DLD1 (cell line): Measurements from ENCODE around the gene FBXL14.

Experiments
- in situ Hi-C: cut with HindIII; loops from 2 replicates; pipeline ENCODE4 v1.10.0; 2017; ENCODE audit warnings: low sequenced_read_pairs

FBXL14 gene

DNA sequence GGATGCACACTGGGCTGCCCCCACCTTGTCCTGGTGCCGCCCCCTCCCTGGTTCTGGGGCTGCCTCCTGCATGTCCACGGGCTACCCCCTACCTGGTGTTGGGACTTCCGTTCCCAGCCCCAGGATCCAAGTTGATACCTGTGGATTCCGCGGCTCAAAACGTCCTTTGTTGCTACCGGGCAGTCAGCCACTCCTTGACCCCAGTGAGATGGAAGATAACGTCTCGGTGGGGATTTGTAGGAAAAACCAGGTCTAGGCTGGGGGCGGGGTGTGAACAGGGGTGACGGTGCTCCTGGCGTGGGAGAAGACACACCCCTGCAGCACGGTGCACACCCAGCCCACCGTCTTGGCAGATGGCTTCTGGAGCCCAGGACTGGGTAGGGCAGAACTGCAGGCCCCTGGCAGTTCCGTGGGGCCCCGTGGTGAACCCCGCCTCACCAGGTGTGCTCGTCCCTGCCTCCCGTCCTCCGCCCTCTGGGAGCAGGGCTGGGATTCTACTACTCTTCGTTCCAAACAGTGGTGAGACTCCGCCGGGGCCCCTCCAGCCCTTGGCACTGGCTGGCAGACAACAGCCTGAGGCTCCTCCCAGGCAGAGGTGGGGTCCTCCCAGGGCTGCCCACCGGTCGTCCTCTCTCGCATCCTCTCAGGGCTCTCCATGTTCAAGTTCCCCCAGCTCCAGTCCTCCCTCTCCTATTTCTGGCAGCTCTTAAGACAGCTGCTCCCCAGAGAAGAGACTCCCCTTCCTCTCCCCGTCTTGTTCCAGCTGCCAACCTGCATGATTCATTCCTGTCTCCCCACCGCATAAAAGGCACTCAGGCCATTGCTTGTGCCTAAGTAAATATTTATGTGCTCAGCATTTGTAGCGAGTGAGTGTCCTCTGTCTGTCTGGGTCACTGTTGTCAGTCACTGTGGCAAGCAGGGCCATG is 75.5 kb downstream of the FBXL14 start:
- in situ Hi-C loops = no loop called here

DNA sequence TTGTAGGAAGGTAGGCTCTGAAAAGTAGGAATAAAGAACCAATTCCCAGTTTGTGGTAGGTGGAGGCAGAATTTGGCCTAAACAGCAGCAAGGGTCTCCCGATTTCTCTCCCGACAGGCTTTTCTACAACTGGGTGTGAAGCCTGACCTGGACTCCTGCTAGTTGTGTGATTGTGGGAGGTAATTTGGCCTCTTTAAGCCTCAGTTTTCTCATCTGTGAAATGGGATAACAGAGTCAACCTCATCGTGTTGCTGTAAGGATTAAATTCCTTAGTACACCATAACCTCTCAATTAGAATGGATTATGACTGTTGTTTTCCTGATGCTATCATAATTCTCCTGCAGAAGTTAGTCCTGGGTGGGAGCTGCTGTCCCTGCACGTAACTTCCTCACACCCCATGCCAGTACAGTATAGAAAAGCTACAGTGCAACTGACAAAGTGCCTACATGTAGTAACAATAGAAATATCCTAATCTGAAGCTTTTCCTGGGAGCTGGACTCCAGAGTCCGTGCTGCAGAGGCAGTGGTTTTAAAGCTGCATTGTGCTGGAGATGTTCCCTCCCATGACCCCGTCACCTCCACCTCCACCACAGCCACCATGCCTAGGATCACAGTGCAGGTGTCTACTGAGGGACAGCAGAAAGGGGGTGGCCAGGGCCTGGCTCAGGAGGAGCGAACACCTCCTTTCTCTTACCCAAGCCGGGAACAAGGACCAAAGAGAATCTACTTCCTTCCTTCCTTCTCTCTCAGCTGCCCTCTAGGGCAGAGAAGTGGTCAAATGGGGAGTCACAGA is 76.5 kb downstream of the FBXL14 start:
- in situ Hi-C loops = no loop called here

DNA sequence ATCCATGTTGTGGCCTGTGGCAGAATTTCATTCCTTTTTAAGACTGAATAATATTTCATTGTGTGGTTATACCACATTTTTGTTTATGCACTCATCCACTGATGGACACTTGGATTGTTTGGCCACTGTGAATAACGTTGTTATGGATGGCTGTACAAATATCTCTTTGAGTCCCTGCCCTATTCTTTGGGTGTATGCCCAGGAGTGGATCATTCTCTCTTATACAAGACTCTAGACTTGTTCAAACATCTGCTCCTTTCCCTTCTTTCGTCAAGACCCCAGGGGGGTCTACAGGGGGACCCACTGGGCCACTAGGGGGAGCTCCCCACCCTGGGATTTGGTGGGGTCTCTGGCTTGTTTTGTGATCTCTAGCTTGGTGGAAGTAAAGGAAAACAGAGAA is 77.4 kb downstream of the FBXL14 start:
- in situ Hi-C loops = no loop called here
